Calu3 (cell line): ENCODE results near the gene RFPL2. TPM values are rescaled to one million over a fixed set of nuclear protein-coding genes. Genes with fewer than 3 reads are reported as not detected.
A peak's percentile ranks its signal among the peaks of the same experiment; 100 is the strongest.
"Not testable (repeated sequence)": the region's sequence is repeated elsewhere in the genome, so short reads cannot be mapped to it uniquely, and the experiment has no call there.

Experiments
- BruUV-seq: library from RNA; stranded (reverse); fragments of 400-500 nt; replicated peaks from 2 replicates; lab custom pipeline; 2021; lab: Mats Ljungman, UMichigan
- CTCF ChIA-PET: fragments of 300-600 bp; sonication (Branson Sonifier 250); formaldehyde crosslinking; loops from one replicate; lab custom pipeline; 2022; ENCODE audit warnings: antibody characterized with exemption; lab: Charles Lee
- DNase-seq: peaks from one replicate; pipeline ENCODE4 v3.0.0; 2022
- H3K27ac Mint-ChIP-seq: one replicate; pipeline ENCODE4 v1.8.0; 2022; ENCODE audit warnings: mixed read lengths; ENCODE audit not compliant: unreplicated experiment
- H3K27me3 Mint-ChIP-seq: one replicate; pipeline ENCODE4 v1.8.0; 2022; ENCODE audit warnings: mixed read lengths; ENCODE audit not compliant: unreplicated experiment
- H3K36me3 Mint-ChIP-seq: one replicate; pipeline ENCODE4 v1.8.0; 2022; ENCODE audit warnings: mild to moderate bottlenecking, moderate library complexity, mixed read lengths; ENCODE audit not compliant: insufficient read depth, unreplicated experiment
- H3K4me1 Mint-ChIP-seq: one replicate; pipeline ENCODE4 v1.8.0; 2022; ENCODE audit warnings: mild to moderate bottlenecking, low read depth, mixed read lengths; ENCODE audit not compliant: unreplicated experiment
- H3K4me3 Mint-ChIP-seq: one replicate; pipeline ENCODE4 v1.8.0; 2022; ENCODE audit warnings: mild to moderate bottlenecking, low read depth, moderate library complexity, mixed read lengths; ENCODE audit not compliant: unreplicated experiment
- H3K9me3 Mint-ChIP-seq: one replicate; pipeline ENCODE4 v1.8.0; 2022; ENCODE audit warnings: low read depth, mixed read lengths; ENCODE audit not compliant: unreplicated experiment
- CTCF ChIP-seq: fragments of 200-600 bp; IDR thresholded peaks from one replicate; pipeline ENCODE4 v1.8.0; 2022; ENCODE audit warnings: antibody characterized with exemption; ENCODE audit not compliant: unreplicated experiment
- intact Hi-C: fragments of 100-400 bp; cut with micrococcal nuclease; formaldehyde crosslinking; loops from one replicate; pipeline ENCODE4 v1.10.0; 2022; ENCODE audit not compliant: unreplicated experiment
- total RNA-seq: library from RNA; stranded (reverse); gene quantifications from 2 replicates; pipeline ENCODE4 v1.2.3, GENCODE V29; 2022

Gene RFPL2
- total RNA-seq, 1 experiment from 2014 or later = 0.52 TPM

GRCh38 chr22:32175683-32176644 lies 28.9 kb downstream of the RFPL2 start:
- Mint-ChIP-seq H3K36me3 (no peaks in the 10 kb centered on the region), H3K27me3 (peaks cover 28% of the 10 kb centered on the region), H3K9me3 (no peaks in the 10 kb centered on the region), H3K4me3 (peak overlapping the region; percentile 56), H3K4me1 (no peaks in the 10 kb centered on the region), H3K27ac (no peak overlapping the region)
- CTCF ChIA-PET = no interaction called here
- TF ChIP-seq CTCF = no peak
- no TSS peak for BruUV-seq
- peak; percentile 24 for DNase-seq
- intact Hi-C loops = no loop called here

- CTCF ChIA-PET = no interaction called here
- no TSS peak for BruUV-seq
- H3K27me3 Mint-ChIP-seq = peaks cover 28% of the 10 kb centered on the region
- no peaks in the 10 kb centered on the region for H3K4me1 Mint-ChIP-seq
- no peak for DNase-seq
- H3K4me3 Mint-ChIP-seq = no peak overlapping the region
- H3K9me3 Mint-ChIP-seq = no peaks in the 10 kb centered on the region
- intact Hi-C loops = no loop called here
- TF ChIP-seq CTCF = no peak
- no peaks in the 10 kb centered on the region for H3K36me3 Mint-ChIP-seq
- H3K27ac Mint-ChIP-seq = no peak overlapping the region
Observed at GRCh38 chr22:32175115-32175514, 29.8 kb downstream of the RFPL2 start.

GRCh38 chr22:32165681-32166080 lies 39.2 kb downstream of the RFPL2 start:
- no peaks in the 10 kb centered on the region for H3K9me3 Mint-ChIP-seq
- CTCF ChIA-PET = no interaction called here
- intact Hi-C loops = no loop called here
- H3K27ac Mint-ChIP-seq = no peak overlapping the region
- no TSS peak for BruUV-seq
- H3K4me3 Mint-ChIP-seq = no peak overlapping the region
- H3K27me3 Mint-ChIP-seq = peaks cover 35% of the 10 kb centered on the region
- H3K36me3 Mint-ChIP-seq = no peaks in the 10 kb centered on the region
- no peak for TF ChIP-seq CTCF
- no peak for DNase-seq
- H3K4me1 Mint-ChIP-seq = no peaks in the 10 kb centered on the region

- H3K27ac Mint-ChIP-seq = no peak overlapping the region
- no peaks in the 10 kb centered on the region for H3K36me3 Mint-ChIP-seq
- intact Hi-C loops = no loop called here
- BruUV-seq = no TSS peak
- no peak for DNase-seq
- peaks cover 35% of the 10 kb centered on the region for H3K27me3 Mint-ChIP-seq
- no peak overlapping the region for H3K4me3 Mint-ChIP-seq
- no peaks in the 10 kb centered on the region for H3K9me3 Mint-ChIP-seq
- no peaks in the 10 kb centered on the region for H3K4me1 Mint-ChIP-seq
- TF ChIP-seq CTCF = no peak
- CTCF ChIA-PET = no interaction called here
Observed at GRCh38 chr22:32164075-32164860, 40.6 kb downstream of the RFPL2 start.

GRCh38 chr22:32160411-32160810 lies 44.5 kb downstream of the RFPL2 start:
- BruUV-seq, H3K9me3 Mint-ChIP-seq, CTCF ChIA-PET: not testable (repeated sequence)

More at GRCh38 chr22:32160411-32160810, 44.5 kb downstream of the RFPL2 start:
- H3K4me1 Mint-ChIP-seq, DNase-seq, H3K36me3 Mint-ChIP-seq, intact Hi-C loops, H3K27ac Mint-ChIP-seq, H3K4me3 Mint-ChIP-seq: not testable (repeated sequence)
- H3K27me3 Mint-ChIP-seq = peaks cover 32% of the 10 kb centered on the region
